ENCODE data around the gene XAB2.

The XAB2 gene

GRCh38 chr19:7605490-7606222, 23.7 kb downstream of the XAB2 start:
- CTCF ChIA-PET, result interaction anchor here (0.8 to 1.3 kb wide), 3 partner anchors 37 to 239 kb away, joined by 3 to 5 read pairs (median 3); no protein-coding TSS in a partner anchor
- Mint-ChIP-seq H3K4me1 (peaks cover 18% of the 10 kb centered on the region), H3K9me3 (no peaks in the 10 kb centered on the region), H3K36me3 (no peaks in the 10 kb centered on the region), H3K4me3 (no peak overlapping the region), H3K27me3 (peaks cover 23% of the 10 kb centered on the region), H3K27ac (no peak overlapping the region)
- peak; percentile 50 for DNase-seq

GRCh38 chr19:7603919-7604318, 25.4 kb downstream of the XAB2 start:
- no peak overlapping the region for H3K27ac Mint-ChIP-seq
- no peak overlapping the region for H3K4me3 Mint-ChIP-seq
- CTCF ChIA-PET, result no interaction called here

GRCh38 chr19:7602935-7603497, 26.3 kb downstream of the XAB2 start:
- Mint-ChIP-seq H3K36me3 (no peaks in the 10 kb centered on the region), H3K9me3 (no peaks in the 10 kb centered on the region), H3K4me1 (peaks cover 15% of the 10 kb centered on the region), H3K4me3 (no peak overlapping the region), H3K27me3 (peaks cover 28% of the 10 kb centered on the region), H3K27ac (no peak overlapping the region)
- DNase-seq, result no peak
- CTCF ChIA-PET, result no interaction called here

More at GRCh38 chr19:7603919-7604318, 25.4 kb downstream of the XAB2 start:
- Mint-ChIP-seq H3K36me3 (no peaks in the 10 kb centered on the region), H3K4me1 (peaks cover 18% of the 10 kb centered on the region), H3K27me3 (peaks cover 23% of the 10 kb centered on the region), H3K9me3 (no peaks in the 10 kb centered on the region)
- no peak for DNase-seq

GRCh38 chr19:7602240-7602934, 27.0 kb downstream of the XAB2 start:
- Mint-ChIP-seq H3K27me3 (peaks cover 35% of the 10 kb centered on the region), H3K4me3 (no peak overlapping the region), H3K4me1 (peaks cover 13% of the 10 kb centered on the region), H3K27ac (no peak overlapping the region), H3K36me3 (no peaks in the 10 kb centered on the region), H3K9me3 (no peaks in the 10 kb centered on the region)
- DNase-seq, result no peak
- CTCF ChIA-PET, result no interaction called here

- Mint-ChIP-seq H3K36me3 (no peaks in the 10 kb centered on the region), H3K27ac (no peak overlapping the region), H3K9me3 (no peaks in the 10 kb centered on the region), H3K27me3 (peaks cover 47% of the 10 kb centered on the region), H3K4me3 (no peak overlapping the region), H3K4me1 (peaks cover 5% of the 10 kb centered on the region)
- CTCF ChIA-PET, result no interaction called here
- no peak for DNase-seq
Observed at GRCh38 chr19:7600721-7601120, 28.6 kb downstream of the XAB2 start.

GRCh38 chr19:7598180-7598579, 31.2 kb downstream of the XAB2 start:
- Mint-ChIP-seq H3K36me3 (no peaks in the 10 kb centered on the region), H3K27me3 (peaks cover 46% of the 10 kb centered on the region), H3K9me3 (no peaks in the 10 kb centered on the region), H3K27ac (no peak overlapping the region), H3K4me3 (peak overlapping the region; percentile 26), H3K4me1 (peaks cover 6% of the 10 kb centered on the region)
- no peak for DNase-seq
- CTCF ChIA-PET, result interaction anchor here (1.2 kb wide), 1 partner anchor 82 kb away, joined by 4 read pairs; the partner anchor contains the start of gene TRAPPC5

- peak overlapping the region; percentile 26 for H3K4me3 Mint-ChIP-seq
Observed at GRCh38 chr19:7597689-7598088, 31.7 kb downstream of the XAB2 start.

GRCh38 chr19:7596211-7596937, 33.0 kb downstream of the XAB2 start:
- H3K4me1 Mint-ChIP-seq, result peaks cover 6% of the 10 kb centered on the region
- no peak for DNase-seq
- no peak overlapping the region for H3K27ac Mint-ChIP-seq
- H3K27me3 Mint-ChIP-seq, result peaks cover 44% of the 10 kb centered on the region
- H3K36me3 Mint-ChIP-seq, result no peaks in the 10 kb centered on the region
- H3K4me3 Mint-ChIP-seq, result peak overlapping the region; percentile 59
- CTCF ChIA-PET, result interaction anchor here (1.4 kb wide), 1 partner anchor 28 kb away, joined by 4 read pairs; no protein-coding TSS in a partner anchor
- no peaks in the 10 kb centered on the region for H3K9me3 Mint-ChIP-seq

More at GRCh38 chr19:7597689-7598088, 31.7 kb downstream of the XAB2 start:
- CTCF ChIA-PET, result interaction anchor here (1.4 kb wide), 1 partner anchor 30 kb away, joined by 4 read pairs; no protein-coding TSS in a partner anchor
- Mint-ChIP-seq H3K27ac (no peak overlapping the region), H3K4me1 (peaks cover 6% of the 10 kb centered on the region), H3K27me3 (peaks cover 44% of the 10 kb centered on the region), H3K9me3 (no peaks in the 10 kb centered on the region), H3K36me3 (no peaks in the 10 kb centered on the region)
- DNase-seq, result no peak

GRCh38 chr19:7595466-7596133, 33.7 kb downstream of the XAB2 start, which contains the start of gene CAMSAP3:
TSS of gene CAMSAP3 (plus strand) at chr19:7595863. CDS start at chr19:7596003, 140 bp downstream.
- Mint-ChIP-seq H3K9me3 (no peaks in the 10 kb centered on the region), H3K27ac (no peak within 1 kb of the TSS), H3K4me1 (peaks cover 6% of the 10 kb centered on the region), H3K27me3 (peaks cover 44% of the 10 kb centered on the region), H3K4me3 (peak within 1 kb of the TSS; percentile 59), H3K36me3 (no peaks in the 10 kb centered on the region)
- DNase-seq, result peak; percentile 69
- CTCF ChIA-PET, result no interaction called here

- H3K4me3 Mint-ChIP-seq, result no peak overlapping the region
- H3K4me1 Mint-ChIP-seq, result peaks cover 2% of the 10 kb centered on the region
- no peak overlapping the region for H3K27ac Mint-ChIP-seq
- no peaks in the 10 kb centered on the region for H3K36me3 Mint-ChIP-seq
- peaks cover 26% of the 10 kb centered on the region for H3K27me3 Mint-ChIP-seq
- CTCF ChIA-PET, result no interaction called here
- no peaks in the 10 kb centered on the region for H3K9me3 Mint-ChIP-seq
- DNase-seq, result no peak
Observed at GRCh38 chr19:7590256-7590655, 39.1 kb downstream of the XAB2 start.

GRCh38 chr19:7589822-7590221, 39.5 kb downstream of the XAB2 start:
- Mint-ChIP-seq H3K27ac (no peak overlapping the region), H3K4me3 (no peak overlapping the region), H3K27me3 (peaks cover 26% of the 10 kb centered on the region), H3K4me1 (no peaks in the 10 kb centered on the region), H3K9me3 (no peaks in the 10 kb centered on the region), H3K36me3 (no peaks in the 10 kb centered on the region)
- CTCF ChIA-PET, result no interaction called here
- no peak for DNase-seq

- Mint-ChIP-seq H3K4me3 (no peak overlapping the region), H3K36me3 (no peaks in the 10 kb centered on the region), H3K27ac (no peak overlapping the region), H3K9me3 (no peaks in the 10 kb centered on the region), H3K4me1 (no peaks in the 10 kb centered on the region), H3K27me3 (peaks cover 31% of the 10 kb centered on the region)
- DNase-seq, result no peak
- CTCF ChIA-PET, result interaction anchor here (1.3 kb wide), 1 partner anchor 14 kb away, joined by 7 read pairs; no protein-coding TSS in a partner anchor
Observed at GRCh38 chr19:7582446-7582845, 46.9 kb downstream of the XAB2 start.

- DNase-seq, result no peak
- CTCF ChIA-PET, result interaction anchor here (1.8 kb wide), 1 partner anchor 11 kb away, joined by 7 read pairs; no protein-coding TSS in a partner anchor
- Mint-ChIP-seq H3K4me1 (no peaks in the 10 kb centered on the region), H3K9me3 (no peaks in the 10 kb centered on the region), H3K27me3 (peaks cover 30% of the 10 kb centered on the region), H3K36me3 (no peaks in the 10 kb centered on the region), H3K27ac (no peak overlapping the region), H3K4me3 (no peak overlapping the region)
Observed at GRCh38 chr19:7579182-7579581, 50.2 kb downstream of the XAB2 start.
